GM21381 (cell line): ENCODE measurements around the gene CCDC110.
A peak's percentile ranks its signal among the peaks of the same experiment; 100 is the strongest.

Source experiments
- ATAC-seq: cut with Tn5 transposase; IDR thresholded peaks from one replicate; pipeline ENCODE4 v1.9.1; 2021; ENCODE audit warnings: mild to moderate bottlenecking, moderate library complexity; ENCODE audit not compliant: unreplicated experiment

Gene CCDC110

GRCh38 chr4:185424905-185425646 lies 46.5 kb downstream of the CCDC110 start:
- ATAC-seq: peak; percentile 3

GRCh38 chr4:185421366-185422124 lies 50.0 kb downstream of the CCDC110 start:
- no peak for ATAC-seq

GRCh38 chr4:185416955-185417354 lies 54.6 kb downstream of the CCDC110 start:
- ATAC-seq: no peak

GRCh38 chr4:185412412-185412811 lies 59.1 kb downstream of the CCDC110 start:
- ATAC-seq: no peak

- ATAC-seq: no peak
These were observed 59.7 kb downstream of the CCDC110 start for GRCh38 chr4:185411849-185412248.

- no peak for ATAC-seq
These were observed 63.1 kb downstream of the CCDC110 start for GRCh38 chr4:185408432-185408831.

- peak; percentile 56 for ATAC-seq
These were observed 66.1 kb downstream of the CCDC110 start for GRCh38 chr4:185405296-185405999.

- no peak for ATAC-seq
These were observed 67.5 kb downstream of the CCDC110 start for GRCh38 chr4:185404031-185404430.

GRCh38 chr4:185399466-185399865 lies 72.1 kb downstream of the CCDC110 start:
- ATAC-seq: no peak

- no peak for ATAC-seq
These were observed 72.9 kb downstream of the CCDC110 start for GRCh38 chr4:185398618-185399017.

- ATAC-seq: no peak
These were observed 74.7 kb downstream of the CCDC110 start, which contains the start of gene ANKRD37 for GRCh38 chr4:185396724-185397385. ANKRD37 (plus strand) TSS chr4:185396841; CDS start chr4:185396924, 83 bp downstream.

- ATAC-seq: peak; percentile 75
These were observed 75.4 kb downstream of the CCDC110 start for GRCh38 chr4:185395956-185396723.

GRCh38 chr4:185395238-185395955 lies 76.1 kb downstream of the CCDC110 start, which contains the start of gene LRP2BP:
LRP2BP (minus strand) TSS chr4:185395924; CDS start chr4:185378186, 17,738 bp downstream.
- ATAC-seq: no peak
